ENCODE results near the gene VSTM2B.

GRCh38 chr19:29509456-29509855 lies 16.3 kb upstream of the VSTM2B start:
- TF ChIP-seq EZH2 (IDR thresholded peaks at IDR 0.05; ENCODE audit: low read depth) (no peak), CTCF (conservative IDR thresholded peaks at IDR 0.05) (no peak)
